HG03060 (cell line): ENCODE data around the gene USF3.
"Not testable (repeated sequence)": the region's sequence is repeated elsewhere in the genome, so short reads cannot be mapped to it uniquely, and the experiment has no call there.

ENCODE experiments used
- ATAC-seq: cut with Tn5 transposase; IDR thresholded peaks from one replicate; pipeline ENCODE4 v1.9.1; 2021; ENCODE audit warnings: low read depth, moderate number of reproducible peaks; ENCODE audit not compliant: unreplicated experiment

Gene USF3

GRCh38 chr3:113654851-113655250, 41.6 kb downstream of the USF3 start:
- ATAC-seq = no peak

- ATAC-seq = no peak
These were observed 42.1 kb downstream of the USF3 start for GRCh38 chr3:113654310-113654709.

DNA sequence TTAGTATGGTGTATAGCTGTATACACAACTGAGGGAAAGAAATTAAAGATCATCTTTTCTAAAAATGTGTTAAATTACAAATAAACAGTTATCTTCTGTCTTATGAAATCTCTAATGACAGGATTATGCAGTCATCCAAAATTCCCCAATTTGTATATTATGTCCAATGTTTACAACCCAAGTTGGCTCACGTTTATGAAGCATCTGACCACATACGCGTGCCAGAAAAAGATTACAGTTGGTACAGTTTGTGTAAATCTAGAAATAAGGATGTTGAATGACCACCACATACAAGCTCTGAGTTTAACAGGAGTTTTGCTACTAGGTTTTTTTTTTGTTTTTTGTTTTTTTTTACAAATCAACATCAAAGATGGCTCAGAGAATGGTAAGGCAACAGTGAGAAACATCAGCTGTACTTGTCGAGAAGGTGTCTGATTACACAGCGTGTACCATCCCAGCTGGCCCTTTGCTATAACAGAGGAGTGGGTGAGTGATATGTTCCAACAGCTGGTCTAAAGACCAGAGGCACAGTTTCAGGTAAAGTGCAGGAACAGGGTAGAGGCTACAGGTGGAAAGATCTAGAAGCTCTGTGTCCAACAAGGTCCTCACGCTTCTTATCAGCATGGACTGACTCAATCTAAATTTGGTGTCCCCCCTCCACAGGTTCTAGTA, 47.1 kb downstream of the USF3 start:
- ATAC-seq = no peak

DNA sequence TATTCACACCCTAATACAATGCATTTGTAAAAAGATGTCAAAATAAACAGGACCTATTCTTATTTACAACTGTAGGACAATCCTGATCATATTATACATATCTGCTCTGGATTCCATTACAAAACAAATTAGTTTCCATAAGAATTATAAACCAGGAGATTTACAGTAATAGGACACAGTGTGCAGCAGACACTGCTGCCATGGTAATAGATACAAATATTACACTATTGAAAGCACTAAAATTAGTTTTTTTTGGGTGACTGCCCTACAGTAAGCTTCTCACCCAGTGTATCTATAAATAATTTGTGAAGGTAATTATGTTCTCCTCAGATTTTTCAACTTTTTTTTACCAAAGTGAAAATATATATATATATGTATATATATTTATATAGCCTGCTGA, 47.9 kb downstream of the USF3 start:
- no peak for ATAC-seq

- no peak for ATAC-seq
These were observed 52.9 kb downstream of the USF3 start for GRCh38 chr3:113643583-113643982.

- ATAC-seq = no peak
These were observed 57.5 kb downstream of the USF3 start for GRCh38 chr3:113638910-113639309.

GRCh38 chr3:113637756-113638155, 58.7 kb downstream of the USF3 start:
- no peak for ATAC-seq

DNA sequence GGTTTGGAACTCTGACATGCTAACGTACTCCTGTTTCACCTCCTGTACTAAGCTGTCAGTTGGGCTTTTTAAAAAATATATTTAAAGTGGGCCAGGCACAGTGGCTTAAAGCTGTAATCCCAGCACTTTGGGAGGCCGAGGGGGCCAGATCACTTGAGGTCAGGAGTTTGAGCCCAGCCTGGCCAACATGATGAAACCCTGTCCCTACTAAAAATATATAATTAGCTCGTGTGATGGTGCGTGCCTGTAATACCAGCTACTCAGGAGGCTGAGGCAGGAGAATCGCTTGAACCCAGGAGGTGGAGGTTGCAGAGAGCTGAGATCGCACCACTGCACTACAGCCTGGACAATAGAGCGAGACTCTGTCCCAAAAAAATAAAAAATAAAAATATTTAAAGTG, 60.4 kb downstream of the USF3 start:
- not testable (repeated sequence) for ATAC-seq

DNA sequence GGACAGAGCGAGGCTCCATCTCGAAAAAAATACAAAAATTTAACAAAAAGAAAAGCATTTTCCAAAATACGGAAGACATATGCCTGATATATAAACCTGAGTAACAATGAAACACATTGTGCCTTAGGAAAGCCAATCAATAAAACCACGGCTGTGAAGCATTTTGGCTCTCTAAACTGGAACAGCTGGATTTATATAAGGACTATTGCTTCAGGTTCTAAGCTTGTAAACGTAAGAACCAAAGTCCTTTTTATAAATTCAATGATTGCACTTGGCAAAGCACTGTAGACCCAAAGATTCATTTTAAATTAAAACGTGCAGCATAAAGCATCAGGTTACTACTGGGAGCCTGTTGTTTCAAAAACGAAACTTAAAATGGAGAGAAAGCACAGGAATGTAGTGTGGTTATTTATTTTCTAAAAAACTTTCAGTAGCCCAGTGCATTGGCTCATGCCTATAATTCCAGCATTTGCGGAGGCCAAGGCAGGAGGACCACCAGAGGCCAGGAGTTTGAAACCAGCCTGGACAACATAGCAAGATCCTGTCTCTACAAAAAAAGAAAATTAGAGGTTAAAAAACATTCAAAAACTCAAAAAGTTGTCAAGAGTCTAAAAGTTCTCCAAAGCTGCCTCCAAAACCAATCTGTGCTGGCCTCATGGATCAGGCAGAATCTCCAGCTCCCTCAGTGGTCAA, 61.5 kb downstream of the USF3 start:
- ATAC-seq = no peak

- no peak for ATAC-seq
These were observed 64.9 kb downstream of the USF3 start for GRCh38 chr3:113631573-113631972.

DNA sequence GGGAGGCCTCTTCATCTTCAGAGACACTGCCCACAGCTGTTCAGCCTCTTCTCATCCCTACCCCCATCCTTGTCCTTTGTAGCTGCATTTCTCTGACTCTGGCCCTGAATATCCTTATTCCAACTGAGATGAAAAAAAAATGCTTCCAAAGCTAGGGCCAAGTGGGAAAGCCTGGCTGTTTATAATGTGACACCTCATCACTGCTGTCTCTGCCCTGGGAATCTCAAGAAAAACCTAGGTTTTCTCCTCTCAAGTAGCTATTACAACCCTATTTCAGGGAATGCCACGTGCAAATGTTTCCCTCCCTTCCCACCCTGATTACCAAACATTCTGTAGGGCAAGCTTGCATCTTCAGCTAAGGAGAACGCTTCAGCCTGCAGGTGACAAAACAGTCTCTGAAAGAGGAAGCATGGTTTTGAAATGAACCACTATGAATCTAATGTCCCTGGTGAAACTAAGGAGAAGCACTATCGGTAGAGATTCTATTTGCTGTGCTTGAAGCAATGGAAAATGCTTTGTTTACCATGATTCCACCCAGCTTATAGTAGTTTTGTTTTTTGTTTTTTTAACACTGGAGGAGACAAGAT, 65.4 kb downstream of the USF3 start:
- no peak for ATAC-seq

DNA sequence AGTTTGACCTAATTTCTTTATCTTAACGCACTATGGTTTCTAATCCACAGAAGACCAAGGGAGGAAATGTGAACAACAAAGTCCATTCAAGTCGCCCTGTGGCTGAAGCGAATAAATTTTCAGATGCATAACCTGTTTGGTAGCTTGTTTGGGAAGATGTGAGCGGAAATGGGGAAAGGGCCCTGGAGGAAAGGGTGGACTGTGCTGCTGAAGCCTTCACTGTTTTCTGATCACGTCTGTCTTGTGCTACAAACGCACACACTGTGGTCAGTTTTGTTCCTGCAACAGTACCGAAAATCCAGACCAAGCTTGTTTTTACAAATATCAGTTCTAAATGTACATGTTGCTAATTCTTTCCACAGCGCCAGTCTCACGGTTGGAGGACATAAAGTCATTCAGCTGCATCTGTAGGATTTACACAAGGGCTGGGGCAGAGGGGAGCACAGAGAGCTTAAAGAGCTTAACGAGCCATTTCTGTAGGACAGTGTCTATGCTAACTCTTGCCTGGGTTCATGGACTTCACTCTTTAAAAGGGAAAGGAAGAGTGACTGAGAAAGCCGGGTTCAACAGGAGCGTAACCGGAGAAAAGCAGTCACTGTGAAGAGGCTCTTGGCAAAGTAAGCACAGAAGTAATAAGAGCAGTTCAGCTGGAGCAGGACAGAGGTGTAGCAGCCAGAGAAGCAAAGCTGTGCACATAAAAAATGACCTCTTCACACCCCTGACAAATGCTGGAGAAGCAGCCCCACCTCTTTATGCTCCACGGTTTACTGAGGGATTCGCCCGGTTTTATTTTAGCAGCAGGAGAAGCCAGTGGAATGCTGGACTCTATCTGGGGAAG, 66.6 kb downstream of the USF3 start:
- no peak for ATAC-seq

DNA sequence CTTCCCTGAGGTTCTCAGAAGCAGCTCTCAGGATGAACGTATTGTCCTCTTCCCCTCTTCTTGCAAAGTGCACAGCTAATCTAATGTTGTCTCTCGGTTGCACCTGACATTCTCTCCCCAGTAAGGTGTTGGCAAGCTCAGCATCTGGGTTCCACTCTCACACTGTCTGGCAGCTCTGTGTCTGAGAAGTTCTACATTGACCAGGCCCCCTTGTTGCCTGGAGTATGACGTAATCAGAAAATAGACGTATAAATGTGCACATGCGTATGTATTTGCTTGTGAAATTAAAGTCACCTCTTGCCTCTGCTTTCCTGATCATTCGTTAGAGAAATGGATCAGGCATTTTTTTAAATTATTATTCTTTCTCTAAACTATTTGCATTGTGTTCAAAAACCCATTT, 67.7 kb downstream of the USF3 start:
- ATAC-seq = no peak

DNA sequence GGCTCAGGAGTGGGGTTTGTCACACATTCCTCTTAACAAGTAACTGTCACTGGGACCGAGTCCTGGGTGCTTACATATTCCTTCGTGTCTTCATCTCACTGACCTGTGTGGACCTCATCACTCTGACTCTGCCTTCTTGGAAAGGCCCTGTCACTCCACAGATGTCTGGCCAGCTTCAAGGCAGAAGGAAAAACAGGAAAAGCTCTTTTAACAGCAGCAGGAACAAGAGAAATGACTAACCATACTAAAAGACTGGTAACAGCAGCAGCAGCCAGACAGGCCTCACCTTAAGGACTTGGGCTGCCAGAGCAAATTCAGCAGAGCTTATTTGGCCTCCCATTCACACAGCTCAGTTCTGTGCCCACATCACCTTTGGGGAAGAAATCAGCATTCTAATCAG, 68.1 kb downstream of the USF3 start:
- no peak for ATAC-seq

DNA sequence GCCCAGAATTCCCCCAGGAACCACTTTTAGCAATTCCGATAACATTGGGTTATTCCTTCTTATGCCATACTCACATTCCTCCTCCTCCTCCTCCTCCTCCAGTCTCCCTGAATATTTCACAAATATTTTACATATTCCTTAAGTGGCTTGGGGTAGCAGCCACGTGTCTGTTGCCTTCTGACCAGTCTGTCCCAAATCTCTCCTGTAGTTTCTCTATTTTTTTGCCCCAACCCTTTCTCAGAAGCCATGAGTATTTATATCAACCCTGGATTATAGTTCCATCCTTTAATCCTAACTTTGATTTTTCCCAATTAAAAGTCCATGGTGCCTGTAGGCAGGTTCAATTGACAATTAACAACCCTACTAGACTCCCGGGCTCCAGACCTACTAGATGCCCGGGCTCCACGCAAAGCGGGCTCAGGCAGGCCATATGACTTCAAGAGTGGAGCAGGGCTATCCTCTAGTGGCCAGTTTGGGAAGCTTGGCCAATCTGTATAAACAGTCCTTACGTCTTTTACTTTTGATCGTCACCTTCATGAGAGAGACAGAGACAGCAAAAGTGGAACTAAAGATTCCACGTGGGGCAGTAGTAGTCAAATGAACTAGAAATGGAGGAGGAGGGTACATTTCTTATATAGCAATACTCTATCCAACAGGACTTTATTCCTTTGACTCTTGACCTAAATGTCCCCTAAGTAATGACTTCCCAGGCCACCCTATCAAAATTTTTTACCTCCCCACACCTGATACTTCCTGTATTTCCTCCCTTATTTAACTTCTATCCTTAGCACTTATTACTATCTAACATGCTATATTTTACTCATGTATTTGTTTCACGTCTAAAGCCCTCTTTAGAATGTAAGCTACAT, 69.7 kb downstream of the USF3 start:
- no peak for ATAC-seq

GRCh38 chr3:113625834-113626233, 70.6 kb downstream of the USF3 start:
- ATAC-seq = no peak

GRCh38 chr3:113623811-113624210, 72.6 kb downstream of the USF3 start:
- ATAC-seq = no peak

- no peak for ATAC-seq
These were observed 73.1 kb downstream of the USF3 start for GRCh38 chr3:113623324-113623723.

- no peak for ATAC-seq
These were observed 76.4 kb downstream of the USF3 start for GRCh38 chr3:113620091-113620490.

DNA sequence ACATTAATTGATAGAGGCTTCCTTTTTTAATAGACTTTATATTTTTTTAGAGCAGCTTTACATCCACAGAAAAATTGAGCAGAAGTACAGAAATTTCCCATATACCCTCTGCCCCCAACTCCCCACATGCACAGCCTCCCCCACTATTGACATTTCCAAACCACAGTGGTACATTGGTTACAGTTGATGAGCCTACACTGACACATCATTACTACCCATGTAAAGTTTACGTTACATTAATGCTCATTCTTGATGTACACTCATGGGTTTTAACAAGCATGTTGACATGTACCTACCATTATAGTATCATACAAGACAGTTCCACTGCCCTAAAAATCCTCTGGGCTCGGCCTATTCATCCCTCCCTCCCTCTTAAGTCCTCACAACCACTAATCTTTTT, 78.7 kb downstream of the USF3 start:
- no peak for ATAC-seq
